HCEC 1CT (cell line): ENCODE results near the gene SLC40A1.
"Not testable (repeated sequence)": the region's sequence is repeated elsewhere in the genome, so short reads cannot be mapped to it uniquely, and the experiment has no call there.

Experiments
- DNase-seq: peaks from one replicate; pipeline ENCODE4 v3.0.0-alpha.2; 2017

SLC40A1 gene, protein sequence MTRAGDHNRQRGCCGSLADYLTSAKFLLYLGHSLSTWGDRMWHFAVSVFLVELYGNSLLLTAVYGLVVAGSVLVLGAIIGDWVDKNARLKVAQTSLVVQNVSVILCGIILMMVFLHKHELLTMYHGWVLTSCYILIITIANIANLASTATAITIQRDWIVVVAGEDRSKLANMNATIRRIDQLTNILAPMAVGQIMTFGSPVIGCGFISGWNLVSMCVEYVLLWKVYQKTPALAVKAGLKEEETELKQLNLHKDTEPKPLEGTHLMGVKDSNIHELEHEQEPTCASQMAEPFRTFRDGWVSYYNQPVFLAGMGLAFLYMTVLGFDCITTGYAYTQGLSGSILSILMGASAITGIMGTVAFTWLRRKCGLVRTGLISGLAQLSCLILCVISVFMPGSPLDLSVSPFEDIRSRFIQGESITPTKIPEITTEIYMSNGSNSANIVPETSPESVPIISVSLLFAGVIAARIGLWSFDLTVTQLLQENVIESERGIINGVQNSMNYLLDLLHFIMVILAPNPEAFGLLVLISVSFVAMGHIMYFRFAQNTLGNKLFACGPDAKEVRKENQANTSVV

DNA sequence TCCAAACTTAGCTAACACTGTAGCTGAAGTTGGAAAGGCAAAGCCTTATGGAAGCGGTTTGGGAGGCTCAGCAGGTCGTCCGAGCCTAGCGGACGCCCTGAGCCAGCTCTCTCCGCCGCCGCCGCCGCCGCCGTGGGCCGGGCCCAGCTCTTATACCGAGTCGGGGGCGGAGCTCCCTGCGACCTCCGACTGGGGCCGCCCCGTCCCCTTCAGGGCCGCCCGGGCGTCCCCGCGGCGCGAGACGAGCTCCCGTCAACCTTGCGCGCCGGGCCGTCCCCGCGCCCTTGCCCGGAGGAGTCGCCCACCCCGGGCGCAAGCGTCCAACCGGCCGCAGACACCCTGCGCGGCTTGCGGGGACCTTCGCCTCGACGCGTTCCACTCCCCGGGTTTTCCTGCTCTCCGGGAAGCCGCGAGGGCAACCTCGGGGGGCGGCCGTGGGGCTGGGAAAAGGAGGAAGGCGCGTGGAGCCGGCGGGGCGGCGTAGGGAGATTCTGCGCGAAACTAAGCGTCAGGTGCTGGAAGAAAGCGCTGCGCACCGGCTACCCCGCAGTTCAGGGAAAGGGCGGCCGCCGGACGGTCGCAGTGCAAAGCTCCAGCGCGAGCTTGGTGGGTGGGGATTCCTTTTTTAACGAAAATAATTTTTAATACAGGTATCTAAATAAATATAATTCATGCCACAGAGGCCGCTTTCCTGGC lies at the start of gene SLC40A1:
TSS of gene SLC40A1 (minus strand) at position 129 of the 696 bp plus-strand sequence. CDS start 326 bp downstream, outside the sequence.
- DNase-seq, result no peak

DNA sequence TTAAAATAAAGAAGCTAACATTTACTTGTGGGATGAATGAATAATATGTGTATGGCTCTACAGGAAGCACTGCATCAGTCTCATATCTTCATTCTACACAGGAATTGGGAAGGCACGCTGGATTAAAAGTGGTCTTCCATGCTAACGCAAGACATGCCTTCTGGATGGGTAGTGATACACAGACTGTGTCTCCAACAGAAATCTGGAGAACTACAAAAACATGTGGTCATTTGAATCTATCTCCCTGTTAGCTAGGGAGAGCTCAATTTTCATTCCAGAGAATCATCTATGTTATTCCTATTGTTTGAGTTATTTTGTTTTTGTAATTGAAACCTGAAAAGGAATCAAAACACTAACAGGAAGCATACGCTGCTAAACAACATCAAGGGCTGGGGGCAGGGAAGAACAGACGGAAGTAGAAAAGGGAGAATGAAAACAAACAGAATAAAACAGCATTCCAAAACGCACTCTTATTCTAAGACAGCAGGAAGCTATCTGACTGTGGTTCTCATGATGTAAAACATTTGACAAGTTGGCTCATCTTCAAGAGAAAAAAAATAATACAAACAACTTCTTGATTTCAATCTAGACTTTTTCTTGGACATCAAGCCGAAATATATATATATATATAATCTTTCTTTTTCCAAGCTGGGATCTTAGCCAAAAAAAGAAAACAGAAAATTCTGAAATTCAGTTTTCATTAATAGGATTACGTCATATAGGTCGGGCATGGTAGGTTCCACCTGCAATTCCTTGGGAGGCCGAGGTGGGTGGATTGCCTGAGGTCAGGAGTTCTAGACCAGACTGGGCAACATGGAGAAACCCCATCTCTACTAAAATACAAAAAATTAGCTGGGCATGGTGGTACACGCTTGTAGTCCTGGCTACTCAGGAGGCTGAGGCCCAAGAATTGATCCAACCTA lies 49.2 kb upstream of the SLC40A1 start:
- peak; percentile 34 for DNase-seq

DNA sequence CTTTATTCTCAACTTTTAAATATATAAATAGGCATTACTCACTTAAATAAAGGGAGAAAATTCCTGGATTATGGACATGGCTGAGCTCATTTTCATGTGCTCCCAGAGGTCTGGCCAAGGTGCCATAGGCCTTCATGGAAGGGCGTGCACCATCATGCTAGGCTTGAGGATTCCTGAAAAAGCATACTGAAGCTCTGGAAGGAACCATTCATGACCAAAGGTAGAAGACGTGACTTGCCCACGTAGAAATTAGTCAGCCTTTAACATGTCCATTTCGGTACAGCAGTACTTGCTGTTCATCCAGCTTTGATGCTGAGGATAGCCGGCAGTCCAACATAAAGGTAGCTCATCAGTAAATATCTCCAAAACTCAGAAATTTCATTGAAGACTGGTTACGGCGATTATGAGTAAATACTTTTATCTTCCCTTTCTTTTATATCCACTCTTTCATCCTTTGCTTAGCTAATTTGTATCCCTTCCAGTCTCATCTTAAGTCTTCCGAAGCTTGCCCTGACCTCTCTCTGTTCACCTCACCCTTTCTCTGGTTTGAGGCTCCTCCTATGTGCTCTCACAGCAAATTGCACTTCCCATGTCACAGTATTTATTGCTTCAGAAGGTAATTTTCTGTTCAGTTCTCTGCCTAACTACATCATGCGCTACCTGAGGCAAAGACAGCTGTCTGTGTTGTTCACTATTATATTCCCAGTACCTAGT lies 48.4 kb upstream of the SLC40A1 start:
- peak; percentile 32 for DNase-seq

DNA sequence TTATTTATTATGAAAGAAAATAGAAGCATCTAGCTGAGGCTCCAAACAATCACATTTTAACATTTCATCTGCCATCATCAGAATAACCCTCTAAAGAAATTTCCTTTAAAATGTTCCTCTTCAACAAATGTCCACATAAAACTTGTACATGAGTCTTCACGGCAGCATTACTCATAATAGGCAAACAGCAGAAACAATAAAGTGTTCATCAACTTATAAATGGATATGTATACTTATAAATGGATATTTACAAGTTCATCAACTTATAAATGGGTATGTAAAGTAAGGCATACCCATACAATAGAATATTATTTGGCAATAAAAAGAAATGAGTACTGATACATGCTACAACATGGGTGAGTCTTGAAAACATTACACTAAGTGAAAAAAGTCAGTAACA lies 47.2 kb upstream of the SLC40A1 start:
- DNase-seq, result no peak

DNA sequence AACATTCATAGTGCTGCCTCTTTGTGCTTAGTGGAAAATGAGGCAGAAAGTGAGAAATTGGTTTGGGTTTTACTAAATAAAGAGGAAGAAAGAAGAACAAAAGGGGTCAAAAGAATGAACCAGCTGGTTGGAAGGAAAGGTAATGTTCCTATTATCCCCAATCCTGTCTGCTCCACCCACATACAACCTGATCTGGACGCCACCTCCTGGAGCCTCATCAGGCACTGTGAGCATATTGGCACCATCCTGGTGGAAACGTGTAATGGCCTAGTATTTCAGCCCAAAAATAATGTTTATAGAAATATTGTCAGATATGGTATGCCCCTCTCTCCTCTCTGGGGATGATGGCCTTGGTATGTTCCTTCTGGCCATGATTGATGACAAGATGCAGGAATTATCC lies 45.0 kb upstream of the SLC40A1 start:
- DNase-seq, result no peak

DNA sequence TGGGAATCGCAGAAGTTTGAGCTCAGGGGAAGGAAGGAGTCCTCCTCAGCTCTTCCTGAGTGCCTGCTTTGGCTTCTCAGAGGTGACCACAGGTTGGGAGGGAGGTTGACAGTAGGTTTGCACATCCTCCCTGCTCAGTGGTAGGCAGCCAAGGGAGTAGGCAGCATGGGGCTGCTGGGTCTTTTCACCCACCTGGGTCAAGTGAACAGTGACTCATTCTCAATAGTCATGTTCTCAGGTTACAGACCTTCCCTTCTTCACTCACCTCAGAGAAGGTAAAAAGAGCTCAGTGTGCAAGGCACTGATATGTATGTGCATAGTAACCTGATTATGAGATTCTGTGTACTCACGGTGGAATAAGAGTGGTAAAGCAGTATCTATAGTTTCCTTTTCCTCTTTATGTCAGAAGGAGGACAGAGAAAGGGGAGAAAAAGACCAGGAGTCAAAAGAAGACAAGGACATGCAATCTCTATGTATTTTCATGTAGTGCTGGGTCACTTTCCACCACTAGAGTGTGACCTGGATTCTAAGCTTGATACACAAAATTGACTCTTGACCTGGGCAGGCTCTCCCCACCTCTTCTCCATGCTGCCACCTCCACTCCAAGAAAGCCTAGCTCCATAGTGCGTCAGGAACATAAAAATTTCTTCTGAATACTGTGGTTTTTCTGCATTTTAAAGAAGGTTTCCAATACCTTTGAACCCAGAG lies 44.2 kb upstream of the SLC40A1 start:
- no peak for DNase-seq

DNA sequence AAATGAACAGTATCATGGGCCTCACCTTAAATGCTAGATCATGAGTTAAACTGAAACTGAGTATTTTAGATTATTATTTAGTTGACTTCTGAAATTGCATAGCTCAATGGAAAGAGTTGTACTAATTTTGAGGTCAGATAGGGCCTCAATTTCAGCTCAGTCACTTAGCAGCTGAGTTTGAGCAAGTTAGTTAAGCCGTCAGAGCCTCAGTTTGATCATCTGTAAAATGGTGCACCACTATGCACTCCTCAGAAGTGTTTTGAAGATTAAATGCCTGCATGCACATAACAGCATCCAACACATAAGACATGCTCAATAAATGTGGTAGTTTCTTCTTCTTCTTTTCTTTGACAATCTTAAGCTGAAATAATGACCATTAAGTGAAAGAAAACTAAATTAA lies 42.5 kb upstream of the SLC40A1 start:
- DNase-seq, result no peak

DNA sequence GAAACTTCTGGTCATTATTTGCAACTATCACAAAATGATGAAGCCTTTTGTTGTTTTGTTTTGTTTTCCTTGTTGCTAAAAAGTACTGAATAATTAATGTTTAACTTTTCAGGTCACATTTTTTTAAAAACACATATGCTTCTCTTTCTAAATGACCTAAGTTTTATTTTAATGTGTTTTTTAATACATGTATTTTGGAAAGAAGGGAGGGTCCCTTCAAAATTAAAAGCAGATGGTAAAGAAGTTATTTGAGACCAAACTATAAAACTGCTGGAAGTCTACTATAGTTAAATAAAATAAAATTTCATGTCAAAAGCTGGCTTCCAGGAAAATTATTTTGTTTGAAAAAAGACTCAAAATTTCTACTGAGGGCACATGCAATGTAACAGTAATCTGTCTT lies 41.2 kb upstream of the SLC40A1 start:
- no peak for DNase-seq

DNA sequence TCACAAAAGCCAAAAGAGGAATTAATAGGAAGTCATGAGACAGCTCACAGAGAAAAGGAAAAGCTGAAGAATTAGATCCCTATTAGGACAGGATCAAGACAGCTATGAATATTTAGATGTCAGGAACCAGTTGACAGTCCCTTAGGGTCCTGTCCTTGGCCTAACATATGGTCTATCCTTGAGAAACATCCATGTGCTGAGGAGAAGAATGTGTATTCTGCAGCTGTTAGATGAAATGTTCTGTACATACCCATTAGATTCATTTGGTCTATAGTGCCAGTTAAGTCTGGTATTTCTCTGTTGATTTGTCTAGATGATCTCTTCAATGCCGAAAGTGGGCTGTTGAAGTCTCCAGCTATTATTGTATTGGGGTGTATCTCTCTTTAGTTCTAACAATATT lies 37.6 kb upstream of the SLC40A1 start:
- no peak for DNase-seq

DNA sequence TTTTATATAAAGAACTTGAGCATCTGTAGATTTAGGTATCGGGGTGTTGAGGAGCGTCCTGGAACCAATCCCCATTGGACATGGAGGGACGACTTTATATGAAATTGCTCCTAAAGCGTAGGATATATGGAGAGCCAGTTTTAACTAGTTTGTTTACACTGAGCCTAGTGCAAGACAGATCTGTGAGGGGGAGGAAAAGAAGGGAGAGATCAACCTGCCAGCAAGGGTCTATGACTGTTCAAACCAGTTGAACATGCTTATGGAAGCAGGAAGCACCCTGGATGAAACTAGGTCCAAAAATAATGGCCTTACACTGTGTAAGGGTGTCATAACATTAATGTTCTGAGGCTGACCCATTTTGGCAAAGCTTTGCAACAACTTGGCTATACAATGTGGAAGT lies 34.0 kb upstream of the SLC40A1 start:
- no peak for DNase-seq

DNA sequence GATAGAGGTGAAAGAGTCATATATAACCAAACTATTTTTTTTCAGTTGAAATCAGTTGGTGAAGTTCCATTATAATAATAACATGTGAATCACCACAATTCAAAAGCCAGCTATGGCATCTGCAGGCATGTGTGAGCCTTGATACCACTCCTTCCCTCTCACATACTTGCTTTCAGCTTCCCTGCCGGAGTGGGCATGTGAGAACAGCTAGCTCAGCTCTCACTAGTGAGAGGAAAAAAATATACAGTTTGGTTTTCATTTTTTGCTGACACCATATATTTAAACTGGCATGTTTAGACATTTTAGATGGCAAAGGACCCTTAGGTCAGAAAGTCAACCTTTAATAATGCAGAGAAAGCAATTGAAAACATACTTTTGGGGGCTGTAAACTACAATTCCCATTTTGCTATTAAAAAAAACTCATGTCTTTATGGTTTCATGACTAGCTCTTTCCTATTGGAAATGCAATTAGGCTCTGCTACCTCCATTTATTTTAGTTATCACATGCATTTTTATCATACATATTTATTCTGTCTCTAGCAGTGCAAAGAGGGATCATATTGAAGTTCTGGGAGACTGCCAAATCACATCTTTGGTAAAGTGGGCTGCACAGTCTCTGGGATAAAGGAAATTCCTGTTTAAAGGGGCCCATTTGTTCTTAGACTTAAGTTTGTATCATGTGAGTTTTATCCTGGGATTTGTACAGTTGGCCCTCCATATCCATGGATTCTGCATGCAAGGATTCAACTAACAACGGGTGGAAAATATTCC lies 33.2 kb upstream of the SLC40A1 start:
- DNase-seq, result peak; percentile 57

DNA sequence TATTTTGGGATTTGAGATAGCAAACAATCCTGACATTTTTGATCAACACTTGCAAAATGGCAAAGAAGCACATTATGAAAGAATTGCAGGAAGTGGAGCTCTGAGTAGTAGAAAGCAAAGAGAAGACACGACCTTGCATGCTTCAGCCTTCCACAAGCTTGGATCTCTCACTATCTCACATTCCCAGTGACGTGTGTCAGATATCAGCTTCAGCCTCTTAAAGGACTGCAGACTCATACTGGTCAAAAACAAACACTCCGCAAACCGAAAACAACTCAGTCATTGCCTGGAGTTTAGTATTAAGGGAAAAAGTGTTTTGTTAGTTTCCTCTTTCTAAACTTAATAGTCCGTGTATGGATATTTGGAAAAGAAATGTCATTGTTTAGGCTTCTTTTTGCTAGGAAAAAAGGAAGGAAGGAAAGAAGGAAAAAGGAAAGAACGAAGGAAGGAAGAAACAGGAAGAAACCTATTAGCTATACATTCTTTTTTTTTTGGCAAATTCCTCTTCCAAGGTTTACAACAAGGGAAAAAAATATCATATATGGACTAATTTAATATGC lies 32.6 kb upstream of the SLC40A1 start:
- peak; percentile 86 for DNase-seq

DNA sequence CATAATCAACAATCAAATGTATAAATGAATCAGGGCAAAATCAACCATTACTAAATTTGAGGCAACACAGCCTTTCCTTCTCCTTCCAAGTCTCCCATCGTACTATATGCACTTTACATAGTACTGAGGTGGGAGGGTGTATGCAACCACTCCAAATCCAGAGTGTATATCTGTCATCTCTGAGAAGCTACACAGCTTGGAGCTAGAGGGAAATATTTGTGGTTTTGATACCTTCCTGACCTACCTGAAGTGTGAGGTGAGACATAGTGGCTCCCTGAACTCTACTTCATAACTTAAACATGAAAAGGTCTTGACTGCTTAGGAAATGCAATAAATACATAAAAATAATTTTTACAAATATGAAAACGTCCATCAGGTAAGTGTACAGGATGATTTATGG lies 30.1 kb upstream of the SLC40A1 start:
- DNase-seq, result no peak

DNA sequence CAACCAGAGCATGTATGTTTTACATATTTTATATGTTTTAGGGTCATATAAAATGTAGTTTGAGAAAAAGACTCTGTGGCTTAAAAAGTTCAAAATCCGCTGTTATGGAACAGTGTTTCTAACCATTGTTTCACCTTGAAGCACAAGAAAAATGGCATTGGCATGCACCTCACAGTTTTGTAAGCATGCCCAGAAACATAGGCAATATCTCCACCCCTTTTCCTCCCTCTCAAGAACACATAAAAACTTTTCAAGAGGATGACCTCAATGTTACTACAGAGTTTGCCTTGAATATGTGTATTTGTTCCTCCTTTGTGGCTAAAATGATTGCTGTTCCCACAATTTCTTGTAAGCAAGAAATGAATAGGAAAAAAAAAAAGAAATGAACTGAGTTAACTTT lies 29.3 kb upstream of the SLC40A1 start:
- no peak for DNase-seq

DNA sequence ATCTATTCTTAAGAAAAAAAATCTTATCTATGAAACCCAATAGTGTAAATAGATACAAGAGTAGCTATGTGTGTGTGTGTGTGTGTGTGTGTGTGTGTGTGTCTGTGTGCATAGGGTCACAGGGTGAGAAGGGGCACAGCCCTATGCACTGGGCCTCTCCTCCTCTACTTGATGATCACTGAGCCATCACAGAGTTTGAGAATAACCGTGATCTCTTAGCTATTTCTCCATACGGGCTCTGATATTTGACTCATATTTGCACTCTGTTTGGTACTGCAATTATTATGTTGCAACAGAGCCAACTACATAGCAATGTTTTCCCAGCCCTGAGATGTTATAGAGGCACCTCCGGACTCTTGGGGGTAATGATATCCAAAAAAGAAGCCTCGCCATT lies 28.8 kb upstream of the SLC40A1 start:
- peak; percentile 85 for DNase-seq

DNA sequence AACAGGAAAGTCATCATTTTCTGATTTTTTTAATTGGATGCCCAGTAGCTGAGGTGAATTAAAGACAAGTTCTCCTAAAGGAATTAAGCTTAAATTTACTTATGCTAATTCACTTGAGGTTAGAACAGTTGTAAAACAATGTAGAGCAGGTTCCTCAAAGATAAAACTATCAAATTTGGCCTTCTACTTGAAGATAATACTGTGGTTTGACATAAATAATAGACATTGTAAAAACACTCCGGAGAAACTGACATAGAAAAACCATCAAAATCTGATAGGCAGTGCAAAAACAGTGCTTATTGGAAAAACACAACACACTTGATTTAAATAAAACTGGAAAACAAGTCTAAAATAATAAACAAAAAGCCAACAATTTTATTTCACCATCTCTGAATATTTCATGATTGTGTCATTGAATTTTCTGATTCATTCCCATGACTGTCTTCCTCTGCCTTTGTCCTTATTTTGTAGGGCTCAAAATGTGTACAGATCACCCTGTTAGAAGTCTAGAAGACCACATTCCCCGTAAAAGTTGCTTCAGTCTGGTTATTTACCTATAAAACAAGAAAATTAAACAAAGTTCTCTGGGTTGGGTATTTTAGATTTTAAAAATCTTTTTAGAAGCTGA lies 28.3 kb upstream of the SLC40A1 start:
- peak; percentile 78 for DNase-seq

DNA sequence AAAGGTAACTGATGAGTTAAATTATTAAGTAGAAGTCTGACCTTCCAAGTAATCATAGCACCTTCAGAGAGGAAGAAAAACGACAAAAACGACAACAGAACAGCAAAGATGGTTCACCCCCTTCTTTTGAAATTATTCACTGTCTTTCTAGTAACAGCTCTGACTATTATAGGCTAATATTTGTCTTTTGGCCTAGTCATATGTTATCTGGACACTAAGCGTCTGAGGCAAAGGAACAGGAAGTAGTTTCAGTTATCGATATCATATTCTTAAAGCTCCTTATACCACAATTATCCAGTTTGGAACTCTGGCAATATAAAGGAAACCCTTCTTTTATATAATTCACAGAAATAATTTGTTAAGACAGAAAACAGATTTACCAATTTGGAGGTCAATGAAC lies 27.6 kb upstream of the SLC40A1 start:
- DNase-seq, result no peak

DNA sequence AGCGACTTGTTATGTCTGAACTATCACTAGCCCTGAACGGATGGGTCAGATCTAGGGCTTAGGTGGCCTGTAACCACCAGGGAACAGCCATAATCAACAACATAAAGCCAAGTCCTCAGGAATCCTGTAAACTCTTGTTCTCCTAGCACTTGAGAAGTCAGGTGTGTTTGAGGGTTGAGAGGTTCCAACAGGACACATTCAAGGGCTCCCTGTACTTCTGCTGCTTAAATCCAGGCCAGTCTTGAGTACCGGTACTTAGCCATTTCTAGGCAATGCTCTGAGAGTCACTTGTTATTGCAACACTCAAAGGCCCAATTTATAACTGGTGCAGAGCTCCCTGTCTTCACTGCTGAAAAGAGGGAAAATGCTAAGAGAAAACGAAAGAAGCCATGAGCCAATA lies 21.6 kb upstream of the SLC40A1 start:
- no peak for DNase-seq

DNA sequence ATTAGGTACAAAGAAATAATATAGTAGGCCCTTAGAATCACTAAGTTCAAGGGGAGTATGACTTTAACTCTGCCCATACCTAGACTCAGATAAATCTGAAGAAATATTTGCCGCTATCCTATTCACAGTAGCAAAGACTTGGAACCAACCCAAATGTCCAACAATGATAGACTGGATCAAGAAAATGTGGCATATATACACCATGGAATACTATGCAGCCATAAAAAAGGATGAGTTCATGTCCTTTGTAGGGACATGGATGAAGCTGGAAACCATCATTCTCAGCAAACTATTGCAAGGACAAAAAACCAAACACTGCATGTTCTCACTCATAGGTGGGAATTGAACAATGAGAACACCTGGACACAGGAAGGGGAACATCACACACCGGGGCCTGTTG lies 21.1 kb upstream of the SLC40A1 start:
- DNase-seq, result not testable (repeated sequence)

DNA sequence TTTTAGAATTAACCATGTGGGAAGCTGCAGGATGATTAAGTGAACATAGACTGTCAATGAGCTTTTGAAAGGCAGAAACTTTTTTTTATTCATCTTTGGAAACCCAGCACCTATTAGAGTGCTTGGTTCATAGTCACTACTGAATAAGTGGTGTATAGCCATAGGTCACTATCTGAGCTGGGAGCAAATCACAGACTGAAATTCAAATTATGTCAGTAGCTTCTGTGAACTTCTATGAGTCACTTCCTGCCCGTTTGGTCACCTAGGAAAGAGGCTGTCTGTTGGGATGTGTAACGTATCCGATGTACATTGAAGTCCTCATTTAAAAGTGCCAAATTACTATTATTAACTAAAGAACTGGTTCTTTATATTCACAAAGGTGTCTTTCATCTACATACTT lies 20.5 kb upstream of the SLC40A1 start:
- peak; percentile 9 for DNase-seq
